ENCODE results near the gene RPS6KC1. TPM values are rescaled to one million over a fixed set of nuclear protein-coding genes. Genes with fewer than 3 reads are reported as not detected.

The RPS6KC1 gene
- total and polyA plus RNA-seq, 9 of the 15 experiments (the other 6 are each of a cell fraction or from before 2014, with no cell fraction given) = 4.3 to 34.6 (median 20.9) TPM

- peak; percentile 58; the same call in 1 of the 2 replicates for TF ChIP-seq POLR2H (tag; IDR thresholded peaks at IDR 0.05; ENCODE audit: low read depth)
- peak; percentile 33 for TF ChIP-seq EP400 (IDR thresholded peaks at IDR 0.05)
- TF ChIP-seq NFIC (IDR thresholded peaks at IDR 0.05) = peak; percentile 77
- peak; percentile 65 for TF ChIP-seq HDAC2 (IDR thresholded peaks at IDR 0.05)
- TF ChIP-seq ZNF639 (CRISPR knock-in tag; conservative IDR thresholded peaks at IDR 0.05 in 1 of 2, IDR thresholded peaks at IDR 0.05 in 1 of 2) = 0 out of 4 replicates have a peak, but pooled peaks of 1 of the 2 experiments have one; percentile 25
- TF ChIP-seq EGR1 (conservative IDR thresholded peaks at IDR 0.05) = peak; percentile 82
- TF ChIP-seq MAFF (IDR thresholded peaks at IDR 0.05; ENCODE audit: low read length) = peak; percentile 87
- peak; percentile 98 for TF ChIP-seq MAFG (tag; conservative IDR thresholded peaks at IDR 0.05)
- TF ChIP-seq NFATC3 (IDR thresholded peaks at IDR 0.05) = 0 out of 2 replicates have a peak, but pooled peaks have one; percentile 42
- no peak for TF ChIP-seq TAF15 (IDR thresholded peaks at IDR 0.05; ENCODE audit: low read depth, low read length)
- TF ChIP-seq MNT (conservative IDR thresholded peaks at IDR 0.05) = peak; percentile 49 to 67
- TF ChIP-seq, protein P1, sequence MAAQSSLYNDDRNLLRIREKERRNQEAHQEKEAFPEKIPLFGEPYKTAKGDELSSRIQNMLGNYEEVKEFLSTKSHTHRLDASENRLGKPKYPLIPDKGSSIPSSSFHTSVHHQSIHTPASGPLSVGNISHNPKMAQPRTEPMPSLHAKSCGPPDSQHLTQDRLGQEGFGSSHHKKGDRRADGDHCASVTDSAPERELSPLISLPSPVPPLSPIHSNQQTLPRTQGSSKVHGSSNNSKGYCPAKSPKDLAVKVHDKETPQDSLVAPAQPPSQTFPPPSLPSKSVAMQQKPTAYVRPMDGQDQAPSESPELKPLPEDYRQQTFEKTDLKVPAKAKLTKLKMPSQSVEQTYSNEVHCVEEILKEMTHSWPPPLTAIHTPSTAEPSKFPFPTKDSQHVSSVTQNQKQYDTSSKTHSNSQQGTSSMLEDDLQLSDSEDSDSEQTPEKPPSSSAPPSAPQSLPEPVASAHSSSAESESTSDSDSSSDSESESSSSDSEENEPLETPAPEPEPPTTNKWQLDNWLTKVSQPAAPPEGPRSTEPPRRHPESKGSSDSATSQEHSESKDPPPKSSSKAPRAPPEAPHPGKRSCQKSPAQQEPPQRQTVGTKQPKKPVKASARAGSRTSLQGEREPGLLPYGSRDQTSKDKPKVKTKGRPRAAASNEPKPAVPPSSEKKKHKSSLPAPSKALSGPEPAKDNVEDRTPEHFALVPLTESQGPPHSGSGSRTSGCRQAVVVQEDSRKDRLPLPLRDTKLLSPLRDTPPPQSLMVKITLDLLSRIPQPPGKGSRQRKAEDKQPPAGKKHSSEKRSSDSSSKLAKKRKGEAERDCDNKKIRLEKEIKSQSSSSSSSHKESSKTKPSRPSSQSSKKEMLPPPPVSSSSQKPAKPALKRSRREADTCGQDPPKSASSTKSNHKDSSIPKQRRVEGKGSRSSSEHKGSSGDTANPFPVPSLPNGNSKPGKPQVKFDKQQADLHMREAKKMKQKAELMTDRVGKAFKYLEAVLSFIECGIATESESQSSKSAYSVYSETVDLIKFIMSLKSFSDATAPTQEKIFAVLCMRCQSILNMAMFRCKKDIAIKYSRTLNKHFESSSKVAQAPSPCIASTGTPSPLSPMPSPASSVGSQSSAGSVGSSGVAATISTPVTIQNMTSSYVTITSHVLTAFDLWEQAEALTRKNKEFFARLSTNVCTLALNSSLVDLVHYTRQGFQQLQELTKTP (IDR thresholded peaks at IDR 0.05; ENCODE audit: low read depth in 1 of 2, partially characterized antibody in 2 of 2) = no peak
- TF ChIP-seq CEBPG (CRISPR knock-in tag; IDR thresholded peaks at IDR 0.05) = no peak
- peak; percentile 45 to 69; a peak in 2 of 4 replicates for TF ChIP-seq CEBPG (tag; conservative IDR thresholded peaks at IDR 0.05 in 1 of 2, IDR thresholded peaks at IDR 0.05 in 1 of 2)
- TF ChIP-seq TAL1 (IDR thresholded peaks at IDR 0.05) = peak; percentile 51; the same call in 1 of the 2 replicates
- TF ChIP-seq HDAC1 (IDR thresholded peaks at IDR 0.05) = peak in 1 of 2 experiments; percentile 61; a peak in 2 of 4 replicates
- TF ChIP-seq, protein P2, sequence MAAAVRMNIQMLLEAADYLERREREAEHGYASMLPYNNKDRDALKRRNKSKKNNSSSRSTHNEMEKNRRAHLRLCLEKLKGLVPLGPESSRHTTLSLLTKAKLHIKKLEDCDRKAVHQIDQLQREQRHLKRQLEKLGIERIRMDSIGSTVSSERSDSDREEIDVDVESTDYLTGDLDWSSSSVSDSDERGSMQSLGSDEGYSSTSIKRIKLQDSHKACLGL (CRISPR knock-in tag; IDR thresholded peaks at IDR 0.05; ENCODE audit: borderline replicate concordance, poor library complexity, severe bottlenecking) = no peak
- TF ChIP-seq SMARCE1 (IDR thresholded peaks at IDR 0.05) = peak; percentile 81; the same call in 1 of the 2 replicates
- TF ChIP-seq ZNF316 (IDR thresholded peaks at IDR 0.05) = peak; percentile 100
- TF ChIP-seq ZNF668 (CRISPR knock-in tag; IDR thresholded peaks at IDR 0.05) = peak; percentile 6; the same call in 1 of the 2 replicates
These were observed 3.9 kb downstream of the RPS6KC1 start (continued) for GRCh38 chr1:213054733-213055591.

Measured in K562 (cell line).